K562 (cell line): ENCODE results near the gene HEPACAM2. TPM values are rescaled to one million over a fixed set of nuclear protein-coding genes. Genes with fewer than 3 reads are reported as not detected.

ENCODE experiments used
- BDP1 ChIP-seq: IDR thresholded peaks from 3 replicates; pipeline ENCODE4 v1.6.1; 2011; ENCODE audit not compliant: insufficient read length, insufficient read depth
- GATAD2B ChIP-seq: fragments of 450-650 bp; IDR thresholded peaks from 2 replicates; pipeline ENCODE4 v1.6.1; 2017; ENCODE audit warnings: mild to moderate bottlenecking, borderline replicate concordance
- HMG20A ChIP-seq: fragments of 450-650 bp; formaldehyde crosslinking; conservative IDR thresholded peaks from 2 replicates; pipeline ENCODE4 v1.4.0; 2020; ENCODE audit warnings: mild to moderate bottlenecking, mixed read lengths
- MCM7 ChIP-seq, 2 experiments: fragments of 450-650 bp; IDR thresholded peaks; 2 replicates each; pipeline ENCODE4 v1.6.1; 2016 to 2018
- NCOA1 ChIP-seq: fragments of 450-650 bp; IDR thresholded peaks from 2 replicates; pipeline ENCODE4 v1.6.1; 2016; ENCODE audit warnings: low read depth
- SMARCC2 ChIP-seq: fragments of 450-650 bp; IDR thresholded peaks from 2 replicates; pipeline ENCODE4 v1.6.1; 2017; ENCODE audit warnings: antibody characterized with exemption, moderate library complexity, mild to moderate bottlenecking, low read depth
- SP1 ChIP-seq: sonication (generic); formaldehyde crosslinking; IDR thresholded peaks from 2 replicates; pipeline ENCODE4 v1.8.1; 2022; ENCODE audit warnings: mild to moderate bottlenecking, missing genetic modification reagents
- STAG1 ChIP-seq: sonication (generic); formaldehyde crosslinking; IDR thresholded peaks from 2 replicates; pipeline ENCODE4 v1.5.0; 2020; ENCODE audit warnings: missing genetic modification reagents, borderline replicate concordance
- TRIM28 ChIP-seq: fragments of 450-650 bp; IDR thresholded peaks from 2 replicates; pipeline ENCODE4 v1.6.1; 2017
- ZNF121 ChIP-seq: sonication (generic); formaldehyde crosslinking; conservative IDR thresholded peaks from 2 replicates; pipeline ENCODE4 v1.8.0; 2022; ENCODE audit warnings: missing genetic modification reagents
- ZNF507 ChIP-seq: conservative IDR thresholded peaks from 2 replicates; pipeline ENCODE4 v1.6.1; 2017; ENCODE audit warnings: missing genetic modification characterization, missing compliant biosample characterization
- ZNF707 ChIP-seq: fragments of 250-450 bp; sonication (Bioruptor Pico); conservative IDR thresholded peaks from 2 replicates; pipeline ENCODE4 v1.8.0; 2022; ENCODE audit warnings: inconsistent platforms, mild to moderate bottlenecking, moderate library complexity
- ZNF76 ChIP-seq: fragments of 250-450 bp; sonication (Bioruptor Pico); IDR thresholded peaks from 2 replicates; pipeline ENCODE4 v1.4.0; 2020; ENCODE audit warnings: mild to moderate bottlenecking, moderate library complexity, borderline replicate concordance
- ZNF766 ChIP-seq: fragments of 200-800 bp; sonication (Bioruptor generic); conservative IDR thresholded peaks from 2 replicates; pipeline ENCODE4 v1.6.1; 2016; ENCODE audit warnings: missing genetic modification characterization, missing compliant biosample characterization
- polyA plus RNA-seq, 8 experiments: library from polyadenylated mRNA; depleted of rRNA in 4 of 8; stranded (reverse) in 5 of 8; unstranded in 3 of 8; fragments of >200 nt; fragmentation: Nextera tagmentation in 2 of 8; fragmentation: Illumina TruSeq in 1 of 8; extraction: Ambion mirVana in 2 of 8; extraction: Trizol in 1 of 8; gene quantifications; 2 replicates each; pipeline versions ENCODE4 v1.2.1 to v1.2.3, GENCODE V29; 2011 to 2014; ENCODE audit warnings: inconsistent platforms in 1 of 8, missing spikeins in 1 of 8
- total RNA-seq, 7 experiments: library from RNA; depleted of rRNA in 6 of 7; stranded (reverse); fragments of >200 nt in 6 of 7; fragmentation: Illumina TruSeq in 2 of 7; extraction: Trizol in 2 of 7; gene quantifications; 2 replicates each; pipeline versions ENCODE4 v1.2.1 to v1.2.3, GENCODE V29; 2011 to 2021; ENCODE audit warnings: low replicate concordance in 1 of 7
- TF ChIP-seq, protein P1 (sequence below), 2 experiments: fragments of 450-650 bp; formaldehyde crosslinking in 1 of 2; IDR thresholded peaks; 2 replicates each; pipeline versions ENCODE4 v1.4.0 to v1.6.1; 2014 to 2020; ENCODE audit warnings: mild to moderate bottlenecking in 2 of 2, borderline replicate concordance in 1 of 2, low read depth in 1 of 2
- TF ChIP-seq, protein P2 (sequence below): fragments of 450-650 bp; formaldehyde crosslinking; IDR thresholded peaks from 2 replicates; pipeline ENCODE4 v1.4.0; 2020; ENCODE audit warnings: mild to moderate bottlenecking, mixed read lengths
- TF ChIP-seq, protein P3 (sequence below): fragments of 150-350 bp; IDR thresholded peaks from 2 replicates; pipeline ENCODE4 v1.6.1; 2014; ENCODE audit warnings: low read depth, mild to moderate bottlenecking, low read length, borderline replicate concordance

Gene HEPACAM2
- total and polyA plus RNA-seq, 9 of the 15 experiments (the other 6 are each of a cell fraction or from before 2014, with no cell fraction given) = 2.0 to 6.5 (median 3.9) TPM

DNA sequence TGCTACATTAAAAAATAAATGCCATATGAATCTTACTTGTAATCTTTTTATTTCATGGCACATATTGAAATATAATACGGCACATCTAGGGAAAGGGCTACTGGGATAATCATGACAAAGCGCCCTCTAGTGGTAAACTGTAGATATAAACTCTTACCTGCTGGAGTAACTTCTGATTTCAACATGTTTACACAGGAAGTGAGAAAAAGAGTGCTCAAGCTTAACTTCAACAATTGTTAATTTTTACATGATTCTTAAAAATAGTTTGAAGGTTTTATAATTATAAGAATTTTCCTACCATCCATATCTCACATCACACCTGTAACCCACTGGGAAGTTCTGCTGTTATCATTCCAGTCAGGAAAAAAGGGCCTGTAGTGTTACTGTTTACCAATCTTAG lies 2.0 kb upstream of the HEPACAM2 start (continued):
- TF ChIP-seq, protein P1, sequence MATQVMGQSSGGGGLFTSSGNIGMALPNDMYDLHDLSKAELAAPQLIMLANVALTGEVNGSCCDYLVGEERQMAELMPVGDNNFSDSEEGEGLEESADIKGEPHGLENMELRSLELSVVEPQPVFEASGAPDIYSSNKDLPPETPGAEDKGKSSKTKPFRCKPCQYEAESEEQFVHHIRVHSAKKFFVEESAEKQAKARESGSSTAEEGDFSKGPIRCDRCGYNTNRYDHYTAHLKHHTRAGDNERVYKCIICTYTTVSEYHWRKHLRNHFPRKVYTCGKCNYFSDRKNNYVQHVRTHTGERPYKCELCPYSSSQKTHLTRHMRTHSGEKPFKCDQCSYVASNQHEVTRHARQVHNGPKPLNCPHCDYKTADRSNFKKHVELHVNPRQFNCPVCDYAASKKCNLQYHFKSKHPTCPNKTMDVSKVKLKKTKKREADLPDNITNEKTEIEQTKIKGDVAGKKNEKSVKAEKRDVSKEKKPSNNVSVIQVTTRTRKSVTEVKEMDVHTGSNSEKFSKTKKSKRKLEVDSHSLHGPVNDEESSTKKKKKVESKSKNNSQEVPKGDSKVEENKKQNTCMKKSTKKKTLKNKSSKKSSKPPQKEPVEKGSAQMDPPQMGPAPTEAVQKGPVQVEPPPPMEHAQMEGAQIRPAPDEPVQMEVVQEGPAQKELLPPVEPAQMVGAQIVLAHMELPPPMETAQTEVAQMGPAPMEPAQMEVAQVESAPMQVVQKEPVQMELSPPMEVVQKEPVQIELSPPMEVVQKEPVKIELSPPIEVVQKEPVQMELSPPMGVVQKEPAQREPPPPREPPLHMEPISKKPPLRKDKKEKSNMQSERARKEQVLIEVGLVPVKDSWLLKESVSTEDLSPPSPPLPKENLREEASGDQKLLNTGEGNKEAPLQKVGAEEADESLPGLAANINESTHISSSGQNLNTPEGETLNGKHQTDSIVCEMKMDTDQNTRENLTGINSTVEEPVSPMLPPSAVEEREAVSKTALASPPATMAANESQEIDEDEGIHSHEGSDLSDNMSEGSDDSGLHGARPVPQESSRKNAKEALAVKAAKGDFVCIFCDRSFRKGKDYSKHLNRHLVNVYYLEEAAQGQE (IDR thresholded peaks at IDR 0.05; ENCODE audit: borderline replicate concordance) = peak; percentile 53; the same call in 1 of the 2 replicates
- TF ChIP-seq, protein P1 (CRISPR knock-in tag; IDR thresholded peaks at IDR 0.05; ENCODE audit: low read depth) = no peak
- no peak for TF ChIP-seq MCM7 (IDR thresholded peaks at IDR 0.05)
- no peak for TF ChIP-seq ZNF76 (CRISPR knock-in tag)
- no peak for TF ChIP-seq NCOA1
- TF ChIP-seq ZNF766 (CRISPR knock-in tag) = no peak
- TF ChIP-seq HMG20A (CRISPR knock-in tag) = no peak
- no peak for TF ChIP-seq STAG1 (CRISPR knock-in tag)
- TF ChIP-seq ZNF507 (tag) = no peak
- TF ChIP-seq ZNF707 = no peak
- no peak for TF ChIP-seq SMARCC2
- TF ChIP-seq, protein P2, sequence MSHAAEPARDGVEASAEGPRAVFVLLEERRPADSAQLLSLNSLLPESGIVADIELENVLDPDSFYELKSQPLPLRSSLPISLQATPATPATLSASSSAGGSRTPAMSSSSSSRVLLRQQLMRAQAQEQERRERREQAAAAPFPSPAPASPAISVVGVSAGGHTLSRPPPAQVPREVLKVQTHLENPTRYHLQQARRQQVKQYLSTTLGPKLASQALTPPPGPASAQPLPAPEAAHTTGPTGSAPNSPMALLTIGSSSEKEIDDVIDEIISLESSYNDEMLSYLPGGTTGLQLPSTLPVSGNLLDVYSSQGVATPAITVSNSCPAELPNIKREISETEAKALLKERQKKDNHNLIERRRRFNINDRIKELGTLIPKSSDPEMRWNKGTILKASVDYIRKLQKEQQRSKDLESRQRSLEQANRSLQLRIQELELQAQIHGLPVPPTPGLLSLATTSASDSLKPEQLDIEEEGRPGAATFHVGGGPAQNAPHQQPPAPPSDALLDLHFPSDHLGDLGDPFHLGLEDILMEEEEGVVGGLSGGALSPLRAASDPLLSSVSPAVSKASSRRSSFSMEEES = no peak
- TF ChIP-seq GATAD2B = peak; percentile 30; the same call in 1 of the 2 replicates
- TF ChIP-seq SP1 = no peak
- no peak for TF ChIP-seq TRIM28
- TF ChIP-seq ZNF121 (CRISPR knock-in tag) = no peak
- no peak for TF ChIP-seq BDP1
- TF ChIP-seq, protein P3, sequence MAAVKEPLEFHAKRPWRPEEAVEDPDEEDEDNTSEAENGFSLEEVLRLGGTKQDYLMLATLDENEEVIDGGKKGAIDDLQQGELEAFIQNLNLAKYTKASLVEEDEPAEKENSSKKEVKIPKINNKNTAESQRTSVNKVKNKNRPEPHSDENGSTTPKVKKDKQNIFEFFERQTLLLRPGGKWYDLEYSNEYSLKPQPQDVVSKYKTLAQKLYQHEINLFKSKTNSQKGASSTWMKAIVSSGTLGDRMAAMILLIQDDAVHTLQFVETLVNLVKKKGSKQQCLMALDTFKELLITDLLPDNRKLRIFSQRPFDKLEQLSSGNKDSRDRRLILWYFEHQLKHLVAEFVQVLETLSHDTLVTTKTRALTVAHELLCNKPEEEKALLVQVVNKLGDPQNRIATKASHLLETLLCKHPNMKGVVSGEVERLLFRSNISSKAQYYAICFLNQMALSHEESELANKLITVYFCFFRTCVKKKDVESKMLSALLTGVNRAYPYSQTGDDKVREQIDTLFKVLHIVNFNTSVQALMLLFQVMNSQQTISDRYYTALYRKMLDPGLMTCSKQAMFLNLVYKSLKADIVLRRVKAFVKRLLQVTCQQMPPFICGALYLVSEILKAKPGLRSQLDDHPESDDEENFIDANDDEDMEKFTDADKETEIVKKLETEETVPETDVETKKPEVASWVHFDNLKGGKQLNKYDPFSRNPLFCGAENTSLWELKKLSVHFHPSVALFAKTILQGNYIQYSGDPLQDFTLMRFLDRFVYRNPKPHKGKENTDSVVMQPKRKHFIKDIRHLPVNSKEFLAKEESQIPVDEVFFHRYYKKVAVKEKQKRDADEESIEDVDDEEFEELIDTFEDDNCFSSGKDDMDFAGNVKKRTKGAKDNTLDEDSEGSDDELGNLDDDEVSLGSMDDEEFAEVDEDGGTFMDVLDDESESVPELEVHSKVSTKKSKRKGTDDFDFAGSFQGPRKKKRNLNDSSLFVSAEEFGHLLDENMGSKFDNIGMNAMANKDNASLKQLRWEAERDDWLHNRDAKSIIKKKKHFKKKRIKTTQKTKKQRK = no peak
